ENCODE measurements around the gene TBC1D5.
"Not testable (repeated sequence)": the region's sequence is repeated elsewhere in the genome, so short reads cannot be mapped to it uniquely, and the experiment has no call there.

Gene TBC1D5

GRCh38 chr3:17352620-17353019 lies 389.8 kb downstream of the TBC1D5 start:
- DNase-seq (ENCODE audit: insufficient read length, low spot score), result no peak
- no peak for TF ChIP-seq POLR2AphosphoS5 (IDR thresholded peaks at IDR 0.05; ENCODE audit: low read depth, low read length)
- TF ChIP-seq POU2F2 (IDR thresholded peaks at IDR 0.05; ENCODE audit: low read depth, low read length), result no peak
- TF ChIP-seq PAX5 (IDR thresholded peaks at IDR 0.05; ENCODE audit: insufficient read depth, low read length, severe bottlenecking), result no peak
- no peak for TF ChIP-seq TAF1 (IDR thresholded peaks at IDR 0.05; ENCODE audit: low read depth, low read length)
- TF ChIP-seq POLR2A (IDR thresholded peaks at IDR 0.05; ENCODE audit: low read depth, low read length), result no peak
- no peak for TF ChIP-seq SPI1 (IDR thresholded peaks at IDR 0.05; ENCODE audit: low read depth, low read length)
- no peak for FAIRE-seq

- FAIRE-seq; DNase-seq (ENCODE audit: insufficient read length, low spot score): not testable (repeated sequence)
Observed at GRCh38 chr3:17351193-17351592, 391.2 kb downstream of the TBC1D5 start.

- DNase-seq (ENCODE audit: insufficient read length, low spot score) (no peak), FAIRE-seq (no peak)
- TF ChIP-seq POLR2A (IDR thresholded peaks at IDR 0.05; ENCODE audit: low read depth, low read length) (no peak), POLR2AphosphoS5 (IDR thresholded peaks at IDR 0.05; ENCODE audit: low read depth, low read length) (no peak), PAX5 (IDR thresholded peaks at IDR 0.05; ENCODE audit: insufficient read depth, low read length, severe bottlenecking) (no peak), POU2F2 (IDR thresholded peaks at IDR 0.05; ENCODE audit: low read depth, low read length) (no peak), SPI1 (IDR thresholded peaks at IDR 0.05; ENCODE audit: low read depth, low read length) (no peak), TAF1 (IDR thresholded peaks at IDR 0.05; ENCODE audit: low read depth, low read length) (no peak)
Observed at GRCh38 chr3:17349093-17349492, 393.3 kb downstream of the TBC1D5 start.

GRCh38 chr3:17342119-17342518 lies 400.3 kb downstream of the TBC1D5 start:
- TF ChIP-seq TAF1 (IDR thresholded peaks at IDR 0.05; ENCODE audit: low read depth, low read length) (no peak), POLR2A (IDR thresholded peaks at IDR 0.05; ENCODE audit: low read depth, low read length) (no peak), POLR2AphosphoS5 (IDR thresholded peaks at IDR 0.05; ENCODE audit: low read depth, low read length) (no peak), POU2F2 (IDR thresholded peaks at IDR 0.05; ENCODE audit: low read depth, low read length) (no peak), PAX5 (IDR thresholded peaks at IDR 0.05; ENCODE audit: insufficient read depth, low read length, severe bottlenecking) (no peak), SPI1 (IDR thresholded peaks at IDR 0.05; ENCODE audit: low read depth, low read length) (0 out of 2 replicates have a peak, but pooled peaks have one; percentile 8)
- FAIRE-seq (no peak), DNase-seq (ENCODE audit: insufficient read length, low spot score) (no peak)

GRCh38 chr3:17340693-17341092 lies 401.7 kb downstream of the TBC1D5 start:
- DNase-seq (ENCODE audit: insufficient read length, low spot score) (no peak), FAIRE-seq (no peak)
- TF ChIP-seq PAX5 (IDR thresholded peaks at IDR 0.05; ENCODE audit: insufficient read depth, low read length, severe bottlenecking), result no peak
- TF ChIP-seq SPI1 (IDR thresholded peaks at IDR 0.05; ENCODE audit: low read depth, low read length), result no peak
- TF ChIP-seq POLR2A (IDR thresholded peaks at IDR 0.05; ENCODE audit: low read depth, low read length), result no peak
- TF ChIP-seq POLR2AphosphoS5 (IDR thresholded peaks at IDR 0.05; ENCODE audit: low read depth, low read length), result no peak
- TF ChIP-seq POU2F2 (IDR thresholded peaks at IDR 0.05; ENCODE audit: low read depth, low read length), result no peak
- TF ChIP-seq TAF1 (IDR thresholded peaks at IDR 0.05; ENCODE audit: low read depth, low read length), result no peak

GRCh38 chr3:17340261-17340660 lies 402.2 kb downstream of the TBC1D5 start:
- DNase-seq (ENCODE audit: insufficient read length, low spot score) (no peak), FAIRE-seq (no peak)

GRCh38 chr3:17339132-17339575 lies 403.3 kb downstream of the TBC1D5 start:
- TF ChIP-seq POLR2A (IDR thresholded peaks at IDR 0.05; ENCODE audit: low read depth, low read length), result no peak
- no peak for TF ChIP-seq TAF1 (IDR thresholded peaks at IDR 0.05; ENCODE audit: low read depth, low read length)
- TF ChIP-seq POU2F2 (IDR thresholded peaks at IDR 0.05; ENCODE audit: low read depth, low read length), result no peak
- TF ChIP-seq POLR2AphosphoS5 (IDR thresholded peaks at IDR 0.05; ENCODE audit: low read depth, low read length), result no peak
- TF ChIP-seq SPI1 (IDR thresholded peaks at IDR 0.05; ENCODE audit: low read depth, low read length), result no peak
- no peak for TF ChIP-seq PAX5 (IDR thresholded peaks at IDR 0.05; ENCODE audit: insufficient read depth, low read length, severe bottlenecking)
- DNase-seq (ENCODE audit: insufficient read length, low spot score) (no peak), FAIRE-seq (peak; percentile 9)

More at GRCh38 chr3:17340261-17340660, 402.2 kb downstream of the TBC1D5 start:
- TF ChIP-seq TAF1 (IDR thresholded peaks at IDR 0.05; ENCODE audit: low read depth, low read length), result no peak
- no peak for TF ChIP-seq SPI1 (IDR thresholded peaks at IDR 0.05; ENCODE audit: low read depth, low read length)
- no peak for TF ChIP-seq POLR2A (IDR thresholded peaks at IDR 0.05; ENCODE audit: low read depth, low read length)
- no peak for TF ChIP-seq PAX5 (IDR thresholded peaks at IDR 0.05; ENCODE audit: insufficient read depth, low read length, severe bottlenecking)
- no peak for TF ChIP-seq POLR2AphosphoS5 (IDR thresholded peaks at IDR 0.05; ENCODE audit: low read depth, low read length)
- TF ChIP-seq POU2F2 (IDR thresholded peaks at IDR 0.05; ENCODE audit: low read depth, low read length), result no peak

GRCh38 chr3:17336291-17336690 lies 406.1 kb downstream of the TBC1D5 start:
- no peak for TF ChIP-seq SPI1 (IDR thresholded peaks at IDR 0.05; ENCODE audit: low read depth, low read length)
- TF ChIP-seq POU2F2 (IDR thresholded peaks at IDR 0.05; ENCODE audit: low read depth, low read length), result no peak
- no peak for TF ChIP-seq POLR2AphosphoS5 (IDR thresholded peaks at IDR 0.05; ENCODE audit: low read depth, low read length)
- TF ChIP-seq TAF1 (IDR thresholded peaks at IDR 0.05; ENCODE audit: low read depth, low read length), result no peak
- no peak for TF ChIP-seq POLR2A (IDR thresholded peaks at IDR 0.05; ENCODE audit: low read depth, low read length)
- TF ChIP-seq PAX5 (IDR thresholded peaks at IDR 0.05; ENCODE audit: insufficient read depth, low read length, severe bottlenecking), result no peak

GRCh38 chr3:17333893-17334292 lies 408.5 kb downstream of the TBC1D5 start:
- FAIRE-seq (no peak), DNase-seq (ENCODE audit: insufficient read length, low spot score) (no peak)
- TF ChIP-seq POU2F2 (IDR thresholded peaks at IDR 0.05; ENCODE audit: low read depth, low read length) (no peak), TAF1 (IDR thresholded peaks at IDR 0.05; ENCODE audit: low read depth, low read length) (no peak), SPI1 (IDR thresholded peaks at IDR 0.05; ENCODE audit: low read depth, low read length) (no peak), POLR2A (IDR thresholded peaks at IDR 0.05; ENCODE audit: low read depth, low read length) (no peak), POLR2AphosphoS5 (IDR thresholded peaks at IDR 0.05; ENCODE audit: low read depth, low read length) (no peak), PAX5 (IDR thresholded peaks at IDR 0.05; ENCODE audit: insufficient read depth, low read length, severe bottlenecking) (no peak)

More at GRCh38 chr3:17336291-17336690, 406.1 kb downstream of the TBC1D5 start:
- FAIRE-seq (no peak), DNase-seq (ENCODE audit: insufficient read length, low spot score) (no peak)

GRCh38 chr3:17333446-17333845 lies 409.0 kb downstream of the TBC1D5 start:
- TF ChIP-seq TAF1 (IDR thresholded peaks at IDR 0.05; ENCODE audit: low read depth, low read length) (no peak), POLR2AphosphoS5 (IDR thresholded peaks at IDR 0.05; ENCODE audit: low read depth, low read length) (no peak), POU2F2 (IDR thresholded peaks at IDR 0.05; ENCODE audit: low read depth, low read length) (no peak), POLR2A (IDR thresholded peaks at IDR 0.05; ENCODE audit: low read depth, low read length) (no peak), SPI1 (IDR thresholded peaks at IDR 0.05; ENCODE audit: low read depth, low read length) (no peak), PAX5 (IDR thresholded peaks at IDR 0.05; ENCODE audit: insufficient read depth, low read length, severe bottlenecking) (no peak)
- DNase-seq (ENCODE audit: insufficient read length, low spot score) (no peak), FAIRE-seq (no peak)
